Fibroblast of the aortic adventitia (primary cell): ENCODE results near the gene DCST1. TPM values are rescaled to one million over a fixed set of nuclear protein-coding genes. Genes with fewer than 3 reads are reported as not detected.

ENCODE experiments used
- DNase-seq: peaks from one replicate; pipeline ENCODE4 v3.0.0-alpha.2; 2010; ENCODE audit warnings: low read depth
- H3K4me3 ChIP-seq: 2 replicates; pipeline ENCODE4 v1.5.1; 2011; ENCODE audit warnings: low read depth, mild to moderate bottlenecking, control low read depth, low read length, moderate library complexity
- CTCF ChIP-seq: IDR thresholded peaks from 2 replicates; pipeline ENCODE4 v1.5.1; 2011; ENCODE audit warnings: mild to moderate bottlenecking, low read length, control low read depth, inconsistent platforms; ENCODE audit not compliant: insufficient read depth
- total RNA-seq: library from RNA; depleted of rRNA; stranded (reverse); fragments of >200 nt; gene quantifications from 2 replicates; pipeline ENCODE4 v1.2.3, GENCODE V29; 2012; ENCODE audit warnings: low replicate concordance

Gene DCST1
- total RNA-seq, 1 donor: not detected

GRCh38 chr1:155052439-155053395 lies 19.1 kb downstream of the DCST1 start:
- peak overlapping the region; percentile 81 for H3K4me3 ChIP-seq
- peak; percentile 31 for TF ChIP-seq CTCF
- DNase-seq: no peak

GRCh38 chr1:155053531-155054105 lies 20.0 kb downstream of the DCST1 start:
- DNase-seq: no peak

GRCh38 chr1:155057104-155057503 lies 23.5 kb downstream of the DCST1 start:
- no peak for TF ChIP-seq CTCF
- DNase-seq: no peak
- H3K4me3 ChIP-seq: no peak overlapping the region

More at GRCh38 chr1:155053531-155054105, 20.0 kb downstream of the DCST1 start:
- TF ChIP-seq CTCF: no peak
- H3K4me3 ChIP-seq: no peak overlapping the region

- no peak for DNase-seq
- TF ChIP-seq CTCF: peak; percentile 15
- no peak overlapping the region for H3K4me3 ChIP-seq
Measured at GRCh38 chr1:155057788-155058211, 24.2 kb downstream of the DCST1 start.

- no peak overlapping the region for H3K4me3 ChIP-seq
- TF ChIP-seq CTCF: no peak
- no peak for DNase-seq
Measured at GRCh38 chr1:155060736-155061135, 27.1 kb downstream of the DCST1 start.

GRCh38 chr1:155061381-155062150 lies 27.9 kb downstream of the DCST1 start:
- peak; percentile 79 for DNase-seq
- TF ChIP-seq CTCF: peak; percentile 98
- no peak overlapping the region for H3K4me3 ChIP-seq
